Fibroblast of lung (primary cell): ENCODE data around the gene IGLON5. TPM values are rescaled to one million over a fixed set of nuclear protein-coding genes. Genes with fewer than 3 reads are reported as not detected.

ENCODE experiments used
- DNase-seq, 2 donors: peaks; one replicate each; pipeline versions ENCODE4 v3.0.0 to v3.0.0-alpha.2; 2010; ENCODE audit warnings: low read depth in 2 of 2
- H2AFZ ChIP-seq: 2 replicates; pipeline ENCODE4 v1.5.1; 2012; ENCODE audit warnings: low read length, control low read depth, inconsistent platforms
- H3K27ac ChIP-seq: 2 replicates; pipeline ENCODE4 v1.5.1; 2011; ENCODE audit warnings: low read length, control low read depth; ENCODE audit not compliant: insufficient read depth
- H3K27me3 ChIP-seq: 2 replicates; pipeline ENCODE4 v1.5.1; 2011; ENCODE audit warnings: mild to moderate bottlenecking, low read length; ENCODE audit not compliant: control insufficient read depth, insufficient read depth
- H3K36me3 ChIP-seq: 2 replicates; pipeline ENCODE4 v1.5.1; 2011; ENCODE audit warnings: low read length; ENCODE audit not compliant: control insufficient read depth, insufficient read depth
- H3K4me1 ChIP-seq: 2 replicates; pipeline ENCODE4 v1.5.1; 2011; ENCODE audit warnings: low read length; ENCODE audit not compliant: control insufficient read depth, insufficient read depth; ENCODE audit errors: extremely low read depth
- H3K4me2 ChIP-seq: 2 replicates; pipeline ENCODE4 v1.5.1; 2011; ENCODE audit warnings: low read length, control low read depth; ENCODE audit not compliant: insufficient read depth; ENCODE audit errors: extremely low read depth
- H3K4me3 ChIP-seq, 4 experiments: fragments of 200-600 bp in 1 of 4; sonication (generic) in 1 of 4; replicated peaks in 1 of 4; 2 replicates each; pipeline ENCODE4 v1.5.1; 2011 to 2016; ENCODE audit warnings: low read length in 4 of 4, low read depth in 3 of 4, mild to moderate bottlenecking in 3 of 4, control low read depth in 2 of 4, inconsistent platforms in 1 of 4, mixed read lengths in 1 of 4; ENCODE audit not compliant: insufficient read depth in 1 of 4; ENCODE audit errors: control extremely low read depth in 1 of 4
- H3K79me2 ChIP-seq: 2 replicates; pipeline ENCODE4 v1.5.1; 2012; ENCODE audit warnings: mild to moderate bottlenecking, low read length, inconsistent platforms; ENCODE audit not compliant: control insufficient read depth, insufficient read depth
- H3K9ac ChIP-seq: 2 replicates; pipeline ENCODE4 v1.5.1; 2011; ENCODE audit warnings: mild to moderate bottlenecking, low read length, control low read depth; ENCODE audit not compliant: insufficient read depth
- H3K9me3 ChIP-seq: 2 replicates; pipeline ENCODE4 v1.5.1; 2012; ENCODE audit warnings: low read depth, low read length; ENCODE audit not compliant: control insufficient read depth, insufficient read depth
- H4K20me1 ChIP-seq: 2 replicates; pipeline ENCODE4 v1.5.1; 2011; ENCODE audit warnings: low read length; ENCODE audit not compliant: control insufficient read depth, insufficient read depth; ENCODE audit errors: extremely low read depth
- EZH2 ChIP-seq: IDR thresholded peaks from 2 replicates; pipeline ENCODE4 v1.5.1; 2012; ENCODE audit warnings: low read length, control low read depth, mild to moderate bottlenecking; ENCODE audit errors: missing control alignments
- polyA plus RNA-seq, 2 donors: library from polyadenylated mRNA; depleted of rRNA in 1 of 2; stranded (reverse) in 1 of 2; unstranded in 1 of 2; fragments of >200 nt; gene quantifications; 2 replicates each; pipeline ENCODE4 v1.2.1, GENCODE V29; 2011 to 2012; ENCODE audit warnings: missing spikeins in 1 of 2
- total RNA-seq: library from RNA; depleted of rRNA; stranded (reverse); fragments of >200 nt; gene quantifications from 2 replicates; pipeline ENCODE4 v1.2.1, GENCODE V29; 2014
- TF ChIP-seq, protein P1 (sequence below), 2 donors: IDR thresholded peaks in 1 of 2; conservative IDR thresholded peaks in 1 of 2; 1 replicate in 1 of 2; 2 replicates in 1 of 2; pipeline ENCODE4 v1.5.1; 2011 to 2012; ENCODE audit warnings: low read length in 2 of 2, control low read depth in 1 of 2, inconsistent platforms in 1 of 2, low read depth in 1 of 2, mild to moderate bottlenecking in 1 of 2

IGLON5 gene
- total and polyA plus RNA-seq, 2 donors (not counting 1 experiment from before 2014, with no cell fraction given): not detected

DNA sequence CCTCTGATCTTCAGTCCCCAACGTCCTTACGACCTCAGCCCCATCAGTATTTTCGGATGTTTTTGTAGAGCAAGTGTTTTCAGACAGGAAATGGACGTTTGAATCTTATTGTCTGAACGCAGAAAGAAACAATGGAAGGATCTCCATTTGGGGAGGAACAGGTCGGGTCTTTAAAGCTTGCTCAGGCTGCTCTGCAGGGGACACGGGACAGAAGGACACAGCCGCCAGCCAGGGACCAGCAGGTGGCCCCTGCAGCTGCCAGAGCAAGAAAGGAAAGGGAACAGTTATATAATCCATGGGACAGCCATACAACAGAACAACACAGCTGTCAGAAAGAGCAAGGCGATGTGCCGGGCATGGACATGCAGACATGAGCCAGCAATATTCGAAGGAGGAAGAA, 18.5 kb upstream of the IGLON5 start:
- Histone ChIP-seq H3K27me3 (no peaks in the 10 kb centered on the region), H3K4me3 (no peak overlapping the region), H3K4me1 (no peaks in the 10 kb centered on the region), H3K27ac (no peak overlapping the region), H4K20me1 (no peaks in the 10 kb centered on the region), H3K36me3 (no peaks in the 10 kb centered on the region), H2AFZ (no peak overlapping the region), H3K79me2 (no peaks in the 10 kb centered on the region), H3K9me3 (no peaks in the 10 kb centered on the region), H3K9ac (no peak overlapping the region), H3K4me2 (no peak overlapping the region)
- DNase-seq: no peak
- no peak for TF ChIP-seq EZH2
- TF ChIP-seq, protein P1, sequence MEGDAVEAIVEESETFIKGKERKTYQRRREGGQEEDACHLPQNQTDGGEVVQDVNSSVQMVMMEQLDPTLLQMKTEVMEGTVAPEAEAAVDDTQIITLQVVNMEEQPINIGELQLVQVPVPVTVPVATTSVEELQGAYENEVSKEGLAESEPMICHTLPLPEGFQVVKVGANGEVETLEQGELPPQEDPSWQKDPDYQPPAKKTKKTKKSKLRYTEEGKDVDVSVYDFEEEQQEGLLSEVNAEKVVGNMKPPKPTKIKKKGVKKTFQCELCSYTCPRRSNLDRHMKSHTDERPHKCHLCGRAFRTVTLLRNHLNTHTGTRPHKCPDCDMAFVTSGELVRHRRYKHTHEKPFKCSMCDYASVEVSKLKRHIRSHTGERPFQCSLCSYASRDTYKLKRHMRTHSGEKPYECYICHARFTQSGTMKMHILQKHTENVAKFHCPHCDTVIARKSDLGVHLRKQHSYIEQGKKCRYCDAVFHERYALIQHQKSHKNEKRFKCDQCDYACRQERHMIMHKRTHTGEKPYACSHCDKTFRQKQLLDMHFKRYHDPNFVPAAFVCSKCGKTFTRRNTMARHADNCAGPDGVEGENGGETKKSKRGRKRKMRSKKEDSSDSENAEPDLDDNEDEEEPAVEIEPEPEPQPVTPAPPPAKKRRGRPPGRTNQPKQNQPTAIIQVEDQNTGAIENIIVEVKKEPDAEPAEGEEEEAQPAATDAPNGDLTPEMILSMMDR (conservative IDR thresholded peaks at IDR 0.05 in 1 of 2, IDR thresholded peaks at IDR 0.05 in 1 of 2; ENCODE audit: low read depth in 1 of 2, low read length in 2 of 2): no peak

DNA sequence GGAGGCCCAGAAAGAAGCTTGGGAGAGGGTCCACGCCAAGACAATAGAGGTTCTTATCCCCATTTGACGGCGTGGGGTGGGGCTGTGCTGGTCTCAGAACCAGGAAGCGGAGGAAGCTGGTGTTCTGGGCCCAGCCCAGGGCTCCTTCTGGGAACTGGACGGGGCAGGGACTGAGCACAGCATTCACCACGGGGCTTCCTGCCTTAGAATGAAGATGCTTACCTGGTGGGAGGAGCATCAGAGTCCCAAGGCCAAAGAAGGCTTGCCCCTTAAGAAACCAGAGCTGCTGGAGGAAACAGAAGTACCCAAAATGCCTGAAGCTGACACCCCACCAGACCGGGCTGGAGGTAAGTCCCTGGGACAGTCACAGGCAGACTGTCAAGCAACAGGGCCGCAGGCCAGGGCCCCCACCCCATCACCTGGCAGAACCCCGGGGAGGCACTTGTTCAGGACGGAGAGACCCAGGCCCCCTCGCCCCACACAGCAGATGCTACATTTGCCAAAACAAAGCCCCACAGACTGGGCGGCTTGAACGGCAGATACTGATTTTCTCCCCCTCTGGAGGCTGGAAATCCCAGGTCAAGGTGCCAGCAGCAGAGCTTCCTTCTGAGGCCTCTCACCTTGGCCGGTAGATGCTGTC, 17.8 kb upstream of the IGLON5 start:
- TF ChIP-seq, protein P1 (conservative IDR thresholded peaks at IDR 0.05 in 1 of 2, IDR thresholded peaks at IDR 0.05 in 1 of 2; ENCODE audit: low read depth in 1 of 2, low read length in 2 of 2): no peak
- Histone ChIP-seq H3K79me2 (no peaks in the 10 kb centered on the region), H3K4me3 (no peak overlapping the region), H3K4me1 (no peaks in the 10 kb centered on the region), H2AFZ (no peak overlapping the region), H3K27ac (no peak overlapping the region), H3K36me3 (no peaks in the 10 kb centered on the region), H3K4me2 (no peak overlapping the region), H4K20me1 (no peaks in the 10 kb centered on the region), H3K9me3 (no peaks in the 10 kb centered on the region), H3K27me3 (no peaks in the 10 kb centered on the region), H3K9ac (no peak overlapping the region)
- DNase-seq: no peak

DNA sequence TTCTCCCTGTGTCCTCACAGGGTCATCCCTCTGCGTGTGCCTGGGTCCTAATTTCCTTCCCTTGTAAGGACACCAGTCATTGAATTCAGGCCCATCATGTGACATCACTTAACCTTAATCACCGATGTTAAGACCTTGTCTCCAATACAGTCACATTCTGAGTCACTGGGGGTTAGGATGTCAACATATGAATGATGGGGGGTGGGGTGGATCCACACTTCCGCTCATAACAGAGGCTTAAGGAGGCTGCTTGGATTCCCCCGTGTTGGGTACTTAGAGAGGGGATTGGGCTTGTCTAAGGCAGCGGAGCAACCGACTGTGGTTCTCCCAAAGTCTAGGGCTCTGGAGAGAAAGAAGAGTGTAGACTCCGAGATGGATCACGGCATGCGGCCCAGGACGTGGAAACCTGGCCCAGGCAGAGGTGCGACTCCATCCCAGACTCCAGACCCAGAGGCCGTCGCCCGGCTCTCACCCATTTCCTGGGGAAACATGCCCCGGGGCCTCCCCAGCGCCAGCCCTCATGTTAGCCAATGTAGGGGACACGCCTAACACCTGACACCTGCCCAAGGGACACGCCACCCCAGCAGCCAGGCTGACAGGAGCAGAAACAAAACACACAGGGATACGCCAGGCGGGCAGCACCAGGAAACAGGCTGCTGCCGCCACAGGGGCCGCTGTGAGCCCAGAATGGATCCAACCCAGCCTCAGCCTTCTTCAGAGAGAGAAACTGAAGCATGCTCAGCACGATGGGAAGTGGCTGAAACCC, 17.1 kb upstream of the IGLON5 start:
- Histone ChIP-seq H3K4me3 (no peak overlapping the region), H3K9me3 (no peaks in the 10 kb centered on the region), H2AFZ (no peak overlapping the region), H3K36me3 (no peaks in the 10 kb centered on the region), H3K27me3 (no peaks in the 10 kb centered on the region), H3K27ac (no peak overlapping the region), H3K79me2 (no peaks in the 10 kb centered on the region), H3K4me2 (no peak overlapping the region), H4K20me1 (no peaks in the 10 kb centered on the region), H3K9ac (no peak overlapping the region), H3K4me1 (no peaks in the 10 kb centered on the region)
- DNase-seq: no peak
- TF ChIP-seq, protein P1 (conservative IDR thresholded peaks at IDR 0.05 in 1 of 2, IDR thresholded peaks at IDR 0.05 in 1 of 2; ENCODE audit: low read depth in 1 of 2, low read length in 2 of 2): no peak
- TF ChIP-seq EZH2: no peak
